SK-N-SH (cell line): Measurements from ENCODE around the gene SPATA13. TPM values are rescaled to one million over a fixed set of nuclear protein-coding genes. Genes with fewer than 3 reads are reported as not detected.

ENCODE experiments used
- CTCF ChIA-PET: fragments of 300-600, 350-600 bp; formaldehyde crosslinking; extraction: SDS; loops from one replicate; lab custom pipeline; 2021; lab: Yijun Ruan, JAX
- POLR2A ChIA-PET: fragments of 350-600 bp; sonication (Branson Sonifier 250); formaldehyde crosslinking; extraction: SDS; loops from one replicate; lab custom pipeline; 2020; ENCODE audit warnings: antibody characterized with exemption, inconsistent platforms; lab: Yijun Ruan, JAX
- DNase-seq: peaks from one replicate; pipeline ENCODE4 v3.0.0; 2012
- H2AFZ ChIP-seq: fragments of 200-600 bp; sonication (generic); 2 replicates; pipeline ENCODE4 v1.8.1; 2016; ENCODE audit warnings: antibody characterized with exemption, mild to moderate bottlenecking, low read depth
- H3F3A ChIP-seq: fragments of 200-600 bp; sonication (generic); replicated peaks from 2 replicates; pipeline ENCODE3; 2016; ENCODE audit warnings: antibody characterized with exemption, mild to moderate bottlenecking; ENCODE audit not compliant: insufficient read depth
- H3K27ac ChIP-seq, 2 experiments: fragments of 200-500 bp in 1 of 2; fragments of 200-600 bp in 1 of 2; sonication (Bioruptor generic) in 1 of 2; sonication (generic), shearing (Covaris generic) in 1 of 2; 2 replicates each; pipeline versions ENCODE4 v1.5.1 to v1.6.1; 2014 to 2016; ENCODE audit warnings: low read depth in 2 of 2, inconsistent platforms in 1 of 2, low read length in 1 of 2, mild to moderate bottlenecking in 1 of 2, mixed read lengths in 1 of 2
- H3K27me3 ChIP-seq: fragments of 200-600 bp; sonication (generic), shearing (Covaris generic); 2 replicates; pipeline ENCODE4 v1.6.1; 2016; ENCODE audit warnings: mixed run types; ENCODE audit not compliant: insufficient read depth
- H3K36me3 ChIP-seq, 2 experiments: fragments of 200-500 bp in 1 of 2; fragments of 200-600 bp in 1 of 2; sonication (Bioruptor generic) in 1 of 2; sonication (generic) in 1 of 2; replicated peaks in 1 of 2; 2 replicates each; pipeline versions ENCODE3 to v1.5.1; 2014 to 2016; ENCODE audit warnings: low read length in 1 of 2, mild to moderate bottlenecking in 1 of 2; ENCODE audit not compliant: insufficient read depth in 2 of 2, control insufficient read depth in 1 of 2
- H3K4me1 ChIP-seq, 2 experiments: fragments of 200-500 bp in 1 of 2; fragments of 200-600 bp in 1 of 2; sonication (Bioruptor generic) in 1 of 2; sonication (generic), shearing (Covaris generic) in 1 of 2; 2 replicates each; pipeline versions ENCODE4 v1.5.1 to v1.6.1; 2014 to 2016; ENCODE audit warnings: low read depth in 1 of 2, low read length in 1 of 2, mixed run types in 1 of 2; ENCODE audit not compliant: insufficient read depth in 2 of 2, control insufficient read depth in 1 of 2
- H3K4me2 ChIP-seq: fragments of 200-600 bp; sonication (generic), shearing (Covaris generic); 2 replicates; pipeline ENCODE4 v1.6.1; 2017; ENCODE audit warnings: mixed run types
- H3K4me3 ChIP-seq, 2 experiments: fragments of 200-500 bp in 1 of 2; fragments of 200-600 bp in 1 of 2; sonication (Bioruptor generic) in 1 of 2; sonication (generic), shearing (Covaris generic) in 1 of 2; 2 replicates each; pipeline versions ENCODE4 v1.5.1 to v1.8.1; 2014 to 2016; ENCODE audit warnings: low read depth in 2 of 2, inconsistent platforms in 1 of 2, low read length in 1 of 2, mild to moderate bottlenecking in 1 of 2, mixed read lengths in 1 of 2, moderate library complexity in 1 of 2
- H3K79me2 ChIP-seq: fragments of 200-600 bp; sonication (generic); 2 replicates; pipeline ENCODE4 v1.8.1; 2017; ENCODE audit warnings: mild to moderate bottlenecking; ENCODE audit not compliant: insufficient read depth
- H3K9ac ChIP-seq: fragments of 200-600 bp; sonication (generic); 2 replicates; pipeline ENCODE4 v1.6.1; 2017; ENCODE audit warnings: mixed run types
- H3K9me2 ChIP-seq: fragments of 200-600 bp; sonication (generic); 2 replicates; pipeline ENCODE4 v1.6.1; 2017; ENCODE audit warnings: mixed run types
- H3K9me3 ChIP-seq: fragments of 200-600 bp; sonication (generic); 2 replicates; pipeline ENCODE4 v1.6.1; 2017; ENCODE audit warnings: mixed run types, mild to moderate bottlenecking, moderate library complexity
- H4K20me1 ChIP-seq: fragments of 200-600 bp; sonication (generic); 2 replicates; pipeline ENCODE4 v1.6.1; 2017; ENCODE audit warnings: mild to moderate bottlenecking, mixed run types; ENCODE audit not compliant: insufficient read depth
- CHD2 ChIP-seq: fragments of 150-350 bp; IDR thresholded peaks from 2 replicates; pipeline ENCODE4 v1.6.1; 2018; ENCODE audit warnings: low read length; ENCODE audit not compliant: partially characterized antibody
- ELF1 ChIP-seq: IDR thresholded peaks from 2 replicates; pipeline ENCODE4 v1.4.0; 2012
- FOSL2 ChIP-seq: IDR thresholded peaks from 2 replicates; pipeline ENCODE4 v1.4.0; 2012; ENCODE audit warnings: low read depth, mild to moderate bottlenecking, moderate library complexity, borderline replicate concordance
- FOXM1 ChIP-seq: IDR thresholded peaks from 2 replicates; pipeline ENCODE4 v1.4.0; 2012; ENCODE audit warnings: low read depth, mild to moderate bottlenecking
- GABPA ChIP-seq: IDR thresholded peaks from 2 replicates; pipeline ENCODE4 v1.4.0; 2012; ENCODE audit warnings: low read depth, mild to moderate bottlenecking
- GATA2 ChIP-seq: sonication (generic); formaldehyde crosslinking; IDR thresholded peaks from 2 replicates; pipeline ENCODE4 v1.5.0; 2020; ENCODE audit warnings: mild to moderate bottlenecking, missing genetic modification reagents
- MEF2A ChIP-seq: IDR thresholded peaks from 2 replicates; pipeline ENCODE4 v1.4.0; 2012; ENCODE audit warnings: low read depth, borderline replicate concordance
- MXI1 ChIP-seq: IDR thresholded peaks from 2 replicates; pipeline ENCODE4 v1.6.1; 2012; ENCODE audit warnings: mild to moderate bottlenecking, low read depth, low read length, improper control_type of control experiment
- NRF1 ChIP-seq: IDR thresholded peaks from 2 replicates; pipeline ENCODE4 v1.6.1; 2012; ENCODE audit warnings: low read depth, mild to moderate bottlenecking, low read length
- POLR2AphosphoS5 ChIP-seq: IDR thresholded peaks from 2 replicates; pipeline ENCODE4 v1.6.1; 2012; ENCODE audit warnings: low read depth, low read length
- SIN3A ChIP-seq: IDR thresholded peaks from 2 replicates; pipeline ENCODE4 v1.6.1; 2012; ENCODE audit warnings: low read depth, mild to moderate bottlenecking, low read length, moderate library complexity, borderline replicate concordance
- TAF1 ChIP-seq: IDR thresholded peaks from 2 replicates; pipeline ENCODE4 v1.6.1; 2012; ENCODE audit warnings: low read depth, mild to moderate bottlenecking, low read length, moderate library complexity, borderline replicate concordance
- TEAD4 ChIP-seq: IDR thresholded peaks from 2 replicates; pipeline ENCODE4 v1.4.0; 2012; ENCODE audit warnings: mild to moderate bottlenecking, borderline replicate concordance; ENCODE audit not compliant: insufficient read depth
- YY1 ChIP-seq: IDR thresholded peaks from 2 replicates; pipeline ENCODE4 v1.4.0; 2012; ENCODE audit warnings: low read depth, mild to moderate bottlenecking
- WGBS: methylation state at CpG from one replicate; pipeline ENCODE4 v1.1.6; 2017; ENCODE audit warnings: low lambda C conversion rate; 5-methylcytosine and 5-hydroxymethylcytosine counted together
- polyA plus RNA-seq, 3 experiments: library from polyadenylated mRNA; depleted of rRNA; stranded (reverse); fragments of >200 nt; gene quantifications; 2 replicates each; pipeline ENCODE4 v1.2.3, GENCODE V29; 2012
- TF ChIP-seq, protein P1 (sequence below): fragments of 200-600 bp; sonication (generic); IDR thresholded peaks from 2 replicates; pipeline ENCODE4 v1.6.1; 2017; ENCODE audit warnings: antibody characterized with exemption, mild to moderate bottlenecking, moderate library complexity
- TF ChIP-seq, protein P2 (sequence below): fragments of 150-350 bp; IDR thresholded peaks from 2 replicates; pipeline ENCODE4 v1.6.1; 2017; ENCODE audit warnings: antibody characterized with exemption, low read length, low read depth, borderline replicate concordance
- TF ChIP-seq, protein P3 (sequence below): fragments of 150-350 bp; IDR thresholded peaks from 2 replicates; pipeline ENCODE4 v1.6.1; 2016; ENCODE audit warnings: mild to moderate bottlenecking, low read depth, low read length
- TF ChIP-seq, protein P4 (sequence below): IDR thresholded peaks from 2 replicates; pipeline ENCODE4 v1.4.0; 2012; ENCODE audit warnings: low read depth

SPATA13 gene
- polyA plus RNA-seq, 1 of the 3 experiments (the other 2 are of a cell fraction), result 4.3 TPM

DNA sequence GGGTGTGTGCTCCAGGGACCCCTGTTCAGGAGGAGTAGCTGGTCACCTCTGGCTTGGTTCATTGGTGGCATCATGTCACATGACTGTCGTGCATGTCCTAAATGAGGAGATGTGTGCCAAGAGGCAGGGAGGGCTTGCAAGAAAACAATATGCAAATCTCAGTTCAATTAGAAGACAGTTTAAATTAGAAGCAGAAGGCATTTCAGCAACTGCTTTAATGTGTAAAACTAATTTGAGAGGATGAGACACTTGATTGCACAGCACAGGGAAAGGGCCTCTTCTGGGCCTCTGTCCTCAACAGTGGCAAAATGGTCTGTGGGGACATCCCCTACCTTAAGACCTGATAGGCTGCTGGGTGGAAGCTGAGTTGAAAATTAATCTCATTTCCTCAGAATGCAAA lies 54.6 kb downstream of the SPATA13 start:
- Histone ChIP-seq H3K4me3 (no peak overlapping the region), H3K27ac (no peak overlapping the region), H2AFZ (no peak overlapping the region), H3K4me1 (peaks cover 0 to 11% of the 10 kb centered on the region in 2 experiments; a peak in 2 of 4 replicates), H3K4me2 (no peak overlapping the region), H3K79me2 (no peaks in the 10 kb centered on the region), H4K20me1 (no peaks in the 10 kb centered on the region), H3K36me3 (no peaks in the 10 kb centered on the region), H3K9me3 (no peaks in the 10 kb centered on the region), H3K9ac (no peak overlapping the region), H3F3A (no peaks in the 10 kb centered on the region), H3K9me2 (no peaks in the 10 kb centered on the region), H3K27me3 (no peaks in the 10 kb centered on the region)
- ChIA-PET POLR2A (no interaction called here), CTCF (interaction anchor here (0.8 to 2.7 kb wide), 6 partner anchors 9 to 196 kb away, joined by 3 to 15 read pairs (median 10); no protein-coding TSS in a partner anchor)
- no peak for DNase-seq
- TF ChIP-seq, protein P1, sequence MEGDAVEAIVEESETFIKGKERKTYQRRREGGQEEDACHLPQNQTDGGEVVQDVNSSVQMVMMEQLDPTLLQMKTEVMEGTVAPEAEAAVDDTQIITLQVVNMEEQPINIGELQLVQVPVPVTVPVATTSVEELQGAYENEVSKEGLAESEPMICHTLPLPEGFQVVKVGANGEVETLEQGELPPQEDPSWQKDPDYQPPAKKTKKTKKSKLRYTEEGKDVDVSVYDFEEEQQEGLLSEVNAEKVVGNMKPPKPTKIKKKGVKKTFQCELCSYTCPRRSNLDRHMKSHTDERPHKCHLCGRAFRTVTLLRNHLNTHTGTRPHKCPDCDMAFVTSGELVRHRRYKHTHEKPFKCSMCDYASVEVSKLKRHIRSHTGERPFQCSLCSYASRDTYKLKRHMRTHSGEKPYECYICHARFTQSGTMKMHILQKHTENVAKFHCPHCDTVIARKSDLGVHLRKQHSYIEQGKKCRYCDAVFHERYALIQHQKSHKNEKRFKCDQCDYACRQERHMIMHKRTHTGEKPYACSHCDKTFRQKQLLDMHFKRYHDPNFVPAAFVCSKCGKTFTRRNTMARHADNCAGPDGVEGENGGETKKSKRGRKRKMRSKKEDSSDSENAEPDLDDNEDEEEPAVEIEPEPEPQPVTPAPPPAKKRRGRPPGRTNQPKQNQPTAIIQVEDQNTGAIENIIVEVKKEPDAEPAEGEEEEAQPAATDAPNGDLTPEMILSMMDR, result no peak
- TF ChIP-seq POLR2AphosphoS5 (no peak), CHD2 (no peak), ELF1 (no peak), MEF2A (no peak), TEAD4 (no peak), TAF1 (no peak), FOSL2 (no peak), GABPA (no peak), YY1 (no peak), NRF1 (no peak), MXI1 (no peak), FOXM1 (no peak), GATA2 (CRISPR knock-in tag) (no peak), SIN3A (no peak)
- TF ChIP-seq, protein P2, sequence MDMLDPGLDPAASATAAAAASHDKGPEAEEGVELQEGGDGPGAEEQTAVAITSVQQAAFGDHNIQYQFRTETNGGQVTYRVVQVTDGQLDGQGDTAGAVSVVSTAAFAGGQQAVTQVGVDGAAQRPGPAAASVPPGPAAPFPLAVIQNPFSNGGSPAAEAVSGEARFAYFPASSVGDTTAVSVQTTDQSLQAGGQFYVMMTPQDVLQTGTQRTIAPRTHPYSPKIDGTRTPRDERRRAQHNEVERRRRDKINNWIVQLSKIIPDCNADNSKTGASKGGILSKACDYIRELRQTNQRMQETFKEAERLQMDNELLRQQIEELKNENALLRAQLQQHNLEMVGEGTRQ, result no peak
- TF ChIP-seq, protein P3, sequence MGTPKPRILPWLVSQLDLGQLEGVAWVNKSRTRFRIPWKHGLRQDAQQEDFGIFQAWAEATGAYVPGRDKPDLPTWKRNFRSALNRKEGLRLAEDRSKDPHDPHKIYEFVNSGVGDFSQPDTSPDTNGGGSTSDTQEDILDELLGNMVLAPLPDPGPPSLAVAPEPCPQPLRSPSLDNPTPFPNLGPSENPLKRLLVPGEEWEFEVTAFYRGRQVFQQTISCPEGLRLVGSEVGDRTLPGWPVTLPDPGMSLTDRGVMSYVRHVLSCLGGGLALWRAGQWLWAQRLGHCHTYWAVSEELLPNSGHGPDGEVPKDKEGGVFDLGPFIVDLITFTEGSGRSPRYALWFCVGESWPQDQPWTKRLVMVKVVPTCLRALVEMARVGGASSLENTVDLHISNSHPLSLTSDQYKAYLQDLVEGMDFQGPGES, result no peak
- TF ChIP-seq, protein P4, sequence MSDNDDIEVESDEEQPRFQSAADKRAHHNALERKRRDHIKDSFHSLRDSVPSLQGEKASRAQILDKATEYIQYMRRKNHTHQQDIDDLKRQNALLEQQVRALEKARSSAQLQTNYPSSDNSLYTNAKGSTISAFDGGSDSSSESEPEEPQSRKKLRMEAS, result no peak
- 100% methylated on average over 1 of the region's 1 CpG for WGBS
